Stomach (tissue), 4 donors: ENCODE results near the gene LTBR.

Experiments used
- EP300 ChIP-seq: sonication (generic); formaldehyde crosslinking; IDR thresholded peaks from one replicate; pipeline ENCODE4 v1.6.1; 2017; ENCODE audit warnings: antibody characterized with exemption
- POLR2A ChIP-seq, 4 donors: fragments of 450-650 bp; IDR thresholded peaks; one replicate each; pipeline ENCODE4 v1.6.1; 2016; ENCODE audit warnings: antibody characterized with exemption in 4 of 4, control low read depth in 2 of 4, mild to moderate bottlenecking in 1 of 4, moderate library complexity in 1 of 4
- POLR2AphosphoS5 ChIP-seq, 3 donors: sonication (generic); formaldehyde crosslinking; IDR thresholded peaks; one replicate each; pipeline ENCODE4 v1.6.1; 2016; ENCODE audit warnings: antibody characterized with exemption in 3 of 3
- TF ChIP-seq, protein P1 (sequence below), 7 experiments: fragments of 450-650 bp in 4 of 7; fragments of 200-600 bp in 3 of 7; sonication (generic) in 3 of 7; IDR thresholded peaks; one replicate each; pipeline ENCODE4 v1.5.1; 2016 to 2019; ENCODE audit warnings: antibody characterized with exemption in 7 of 7, control low read depth in 2 of 7, mild to moderate bottlenecking in 1 of 7

DNA sequence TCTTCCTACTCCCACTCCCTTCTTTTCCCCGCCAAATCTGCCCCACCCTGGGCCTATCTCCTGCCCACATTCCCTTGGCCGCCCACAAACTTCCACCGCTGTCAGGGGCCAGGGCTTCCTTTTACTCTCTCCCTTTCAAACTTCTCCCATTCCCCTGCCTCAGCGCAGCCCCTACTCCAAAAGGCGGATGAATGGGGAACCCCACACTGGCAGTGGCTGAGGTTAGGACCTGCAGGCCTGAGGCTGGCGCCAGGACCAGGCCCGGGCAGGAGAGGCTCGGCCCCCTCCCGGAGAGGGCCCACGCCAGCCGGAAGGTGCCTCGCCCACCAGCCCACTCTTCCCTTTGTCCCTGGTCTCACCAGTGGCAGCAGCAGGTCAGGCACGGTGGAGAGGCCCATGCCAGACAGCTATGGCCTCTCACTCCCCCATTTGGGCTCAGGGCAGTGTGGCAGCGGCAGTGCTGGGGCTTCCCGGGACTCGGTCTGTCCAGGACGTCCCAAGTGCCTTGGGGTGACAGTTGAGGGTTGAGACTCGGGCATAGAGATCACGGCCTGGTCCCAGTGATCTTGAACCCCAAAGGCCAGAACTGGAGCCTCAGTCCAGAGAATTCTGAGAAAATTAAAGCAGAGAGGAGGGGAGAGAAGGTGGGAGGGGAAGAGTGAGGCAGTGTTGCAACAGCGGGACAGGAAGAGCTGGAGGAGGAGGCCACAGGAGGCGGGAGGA is 42.4 kb upstream of the LTBR start, which contains the start of gene TNFRSF1A:
- TF ChIP-seq, protein P1, sequence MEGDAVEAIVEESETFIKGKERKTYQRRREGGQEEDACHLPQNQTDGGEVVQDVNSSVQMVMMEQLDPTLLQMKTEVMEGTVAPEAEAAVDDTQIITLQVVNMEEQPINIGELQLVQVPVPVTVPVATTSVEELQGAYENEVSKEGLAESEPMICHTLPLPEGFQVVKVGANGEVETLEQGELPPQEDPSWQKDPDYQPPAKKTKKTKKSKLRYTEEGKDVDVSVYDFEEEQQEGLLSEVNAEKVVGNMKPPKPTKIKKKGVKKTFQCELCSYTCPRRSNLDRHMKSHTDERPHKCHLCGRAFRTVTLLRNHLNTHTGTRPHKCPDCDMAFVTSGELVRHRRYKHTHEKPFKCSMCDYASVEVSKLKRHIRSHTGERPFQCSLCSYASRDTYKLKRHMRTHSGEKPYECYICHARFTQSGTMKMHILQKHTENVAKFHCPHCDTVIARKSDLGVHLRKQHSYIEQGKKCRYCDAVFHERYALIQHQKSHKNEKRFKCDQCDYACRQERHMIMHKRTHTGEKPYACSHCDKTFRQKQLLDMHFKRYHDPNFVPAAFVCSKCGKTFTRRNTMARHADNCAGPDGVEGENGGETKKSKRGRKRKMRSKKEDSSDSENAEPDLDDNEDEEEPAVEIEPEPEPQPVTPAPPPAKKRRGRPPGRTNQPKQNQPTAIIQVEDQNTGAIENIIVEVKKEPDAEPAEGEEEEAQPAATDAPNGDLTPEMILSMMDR (IDR thresholded peaks at IDR 0.05), result no peak
- TF ChIP-seq POLR2A (IDR thresholded peaks at IDR 0.05) (peak in 1 of 4 donors; percentile 53), EP300 (no peak), POLR2AphosphoS5 (IDR thresholded peaks at IDR 0.05) (peak; percentile 53 to 86 (median 75))
